Body of pancreas (tissue), 4 donors: Measurements from ENCODE around the gene UNC80. TPM values are rescaled to one million over a fixed set of nuclear protein-coding genes. Genes with fewer than 3 reads are reported as not detected.

Experiments used
- ATAC-seq: fragments of 150-250 bp; one replicate; pipeline ENCODE4 v1.9.1; 2016
- DNase-seq, 4 donors: peaks; one replicate each; pipeline ENCODE4 v3.0.0-alpha.2; 2019
- H3K27ac ChIP-seq, 4 donors: fragments of 200-600 bp; sonication (generic); 1 replicate in 3 of 4; 2 replicates in 1 of 4; pipeline versions ENCODE4 v1.5.1 to v1.6.1; 2016 to 2019; ENCODE audit warnings: mild to moderate bottlenecking in 1 of 4, mixed read lengths in 1 of 4, moderate library complexity in 1 of 4
- H3K27me3 ChIP-seq, 2 donors: fragments of 200-600 bp; sonication (generic); one replicate each; pipeline ENCODE4 v1.6.0; 2016; ENCODE audit warnings: mild to moderate bottlenecking in 1 of 2
- H3K36me3 ChIP-seq, 2 donors: fragments of 200-600 bp; sonication (generic); replicated peaks in 1 of 2; 2 replicates each; pipeline ENCODE4 v1.5.1; 2016; ENCODE audit warnings: low read depth in 2 of 2; ENCODE audit not compliant: insufficient read depth in 1 of 2
- H3K4me1 ChIP-seq: fragments of 200-600 bp; sonication (generic); one replicate; pipeline ENCODE4 v1.6.0; 2016
- H3K4me3 ChIP-seq, 2 donors: fragments of 200-600 bp; sonication (generic); 1 replicate in 1 of 2; 2 replicates in 1 of 2; pipeline ENCODE4 v1.5.1; 2016 to 2019
- H3K9me3 ChIP-seq, 3 donors: fragments of 200-600 bp; sonication (generic); 1 replicate in 2 of 3; 2 replicates in 1 of 3; pipeline ENCODE4 v1.5.1; 2016
- CTCF ChIP-seq, 7 experiments: fragments of 450-650 bp in 4 of 7; fragments of 200-600 bp in 3 of 7; sonication (generic) in 3 of 7; IDR thresholded peaks; one replicate each; pipeline ENCODE4 v1.5.1; 2016 to 2019; ENCODE audit warnings: antibody characterized with exemption in 7 of 7
- POLR2A ChIP-seq, 3 donors: fragments of 450-650 bp; IDR thresholded peaks; one replicate each; pipeline ENCODE4 v1.6.1; 2016; ENCODE audit warnings: antibody characterized with exemption in 3 of 3, mild to moderate bottlenecking in 2 of 3
- WGBS, 2 donors: methylation state at CpG; one replicate each; pipeline ENCODE4 v1.1.5; 2017; 5-methylcytosine and 5-hydroxymethylcytosine counted together
- intact Hi-C: fragments of 100-400 bp; cut with DNase I; formaldehyde crosslinking; loops from one replicate; pipeline ENCODE4 v1.15.1; 2023
- total RNA-seq, 2 donors: library from RNA; depleted of rRNA; stranded (reverse); fragments of >200 nt; gene quantifications; one replicate each; pipeline ENCODE4 v1.1.0, GENCODE V29; 2016

Gene UNC80
- total RNA-seq, 2 donors from 2014 or later: 1.8 to 4.0 TPM

GRCh38 chr2:209990838-209991237 is 219.2 kb downstream of the UNC80 start:
- no peak for TF ChIP-seq CTCF (IDR thresholded peaks at IDR 0.05)
- TF ChIP-seq POLR2A (IDR thresholded peaks at IDR 0.05): no peak
- Histone ChIP-seq H3K9me3 (no peaks in the 10 kb centered on the region), H3K4me3 (no peak overlapping the region), H3K27ac (no peak overlapping the region), H3K27me3 (no peaks in the 10 kb centered on the region), H3K4me1 (no peaks in the 10 kb centered on the region), H3K36me3 (no peaks in the 10 kb centered on the region)
- intact Hi-C loops: no loop called here
- no peak for DNase-seq
- ATAC-seq: no peak
- 36 to 55% methylated on average over 2 of the region's 2 CpGs for WGBS, 2 donors

GRCh38 chr2:209993968-209994367 is 222.3 kb downstream of the UNC80 start:
- no peak for ATAC-seq
- Histone ChIP-seq H3K4me1 (no peaks in the 10 kb centered on the region), H3K9me3 (no peaks in the 10 kb centered on the region), H3K27me3 (no peaks in the 10 kb centered on the region), H3K27ac (no peak overlapping the region), H3K36me3 (no peaks in the 10 kb centered on the region), H3K4me3 (no peak overlapping the region)
- WGBS, 2 donors: 91 to 93% methylated on average over 9 of the region's 9 CpGs
- no peak for DNase-seq
- intact Hi-C loops: no loop called here
- TF ChIP-seq POLR2A (IDR thresholded peaks at IDR 0.05) (no peak), CTCF (IDR thresholded peaks at IDR 0.05) (no peak)

- intact Hi-C loops: no loop called here
- no peak for DNase-seq
- Histone ChIP-seq H3K27ac (no peak overlapping the region), H3K4me1 (peaks cover 11% of the 10 kb centered on the region), H3K4me3 (no peak overlapping the region), H3K36me3 (no peaks in the 10 kb centered on the region), H3K27me3 (no peaks in the 10 kb centered on the region), H3K9me3 (no peaks in the 10 kb centered on the region)
- TF ChIP-seq CTCF (IDR thresholded peaks at IDR 0.05) (no peak), POLR2A (IDR thresholded peaks at IDR 0.05) (no peak)
- ATAC-seq: no peak
- 32 to 52% methylated on average over 1 of the region's 1 CpG for WGBS, 2 donors
Observed at GRCh38 chr2:209998596-209998995, 227.0 kb downstream of the UNC80 start.

- TF ChIP-seq POLR2A (IDR thresholded peaks at IDR 0.05) (no peak), CTCF (IDR thresholded peaks at IDR 0.05) (no peak)
- no peaks in the 10 kb centered on the region for H3K27me3 ChIP-seq
- intact Hi-C loops: no loop called here
- DNase-seq: no peak
- no peaks in the 10 kb centered on the region for H3K9me3 ChIP-seq
- H3K27ac ChIP-seq: no peak overlapping the region
- peaks cover 31% of the 10 kb centered on the region for H3K4me1 ChIP-seq
- WGBS, 2 donors: 92 to 96% methylated on average over 10 to 30 of the region's 32 CpGs
- no peak overlapping the region for H3K4me3 ChIP-seq
- H3K36me3 ChIP-seq: no peaks in the 10 kb centered on the region
- no peak for ATAC-seq
Observed at GRCh38 chr2:210000464-210001324, 229.1 kb downstream of the UNC80 start.
